Measurements from ENCODE around the gene GPR89B.
A peak's percentile ranks its signal among the peaks of the same experiment; 100 is the strongest.
"Not testable (repeated sequence)": the region's sequence is repeated elsewhere in the genome, so short reads cannot be mapped to it uniquely, and the experiment has no call there.

Gene GPR89B

DNA sequence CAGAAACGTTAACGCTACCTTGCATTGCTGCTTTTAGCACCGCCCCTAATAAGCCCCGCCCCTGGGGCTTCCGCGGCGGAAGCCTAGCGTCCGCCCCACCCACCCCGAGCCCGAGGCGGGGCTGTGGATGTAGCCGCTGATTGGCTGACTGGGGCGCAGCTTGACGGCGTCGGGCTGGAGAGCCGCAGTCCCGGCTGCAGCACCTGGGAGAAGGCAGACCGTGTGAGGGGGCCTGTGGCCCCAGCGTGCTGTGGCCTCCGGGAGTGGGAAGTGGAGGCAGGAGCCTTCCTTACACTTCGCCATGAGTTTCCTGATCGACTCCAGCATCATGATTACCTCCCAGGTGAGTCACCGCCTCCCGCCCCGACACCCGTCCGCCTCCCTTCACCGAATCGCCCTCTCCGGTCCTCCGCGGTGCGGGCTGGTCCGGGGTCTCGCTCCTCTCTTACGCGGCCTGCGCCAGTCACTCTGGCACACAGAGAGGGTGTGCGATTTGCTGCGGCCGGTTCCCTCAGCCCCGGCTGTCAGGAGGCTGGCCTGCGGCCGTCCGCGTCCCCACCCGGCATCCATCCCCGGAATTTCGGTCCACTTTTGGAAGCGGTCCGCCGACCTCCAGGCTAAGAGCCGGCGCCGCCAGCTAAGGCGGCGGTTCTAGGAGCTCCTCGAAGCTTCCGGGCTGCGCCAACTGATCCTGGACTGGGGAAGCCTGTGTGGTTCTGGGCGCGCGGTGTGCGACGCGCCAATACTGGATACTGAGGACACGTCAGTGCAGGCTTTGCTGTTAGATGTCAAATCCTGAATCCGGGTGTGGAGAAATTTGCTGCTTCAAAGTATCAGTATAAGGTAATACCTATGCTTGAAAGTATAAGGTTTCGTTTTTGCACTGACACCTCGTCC lies at the start of gene GPR89B:
Gene GPR89B (plus strand): TSS at position 185 of the 897 bp plus-strand sequence. CDS start 117 bp downstream, at position 302.
- DNase-seq (ENCODE audit: low spot score): peak; percentile 92

DNA sequence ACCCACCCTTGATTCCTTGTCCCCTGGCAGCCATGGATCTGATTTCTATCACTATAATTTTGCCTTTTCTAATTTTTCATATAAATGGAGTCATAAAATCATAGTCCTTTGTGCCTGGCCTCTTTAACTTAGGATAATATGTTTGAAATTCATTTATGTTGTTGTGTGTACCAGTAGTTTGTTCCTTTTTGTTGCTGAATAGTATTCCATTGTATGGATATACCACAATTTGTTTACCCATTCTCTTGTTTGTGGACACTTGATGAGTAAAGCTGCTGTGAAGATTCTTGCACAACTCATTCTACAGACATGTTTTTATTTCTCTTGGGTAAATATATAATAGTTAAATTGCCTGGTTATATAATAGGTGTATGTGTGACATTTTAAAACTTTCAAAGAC lies 48.3 kb upstream of the GPR89B start:
- DNase-seq (ENCODE audit: low spot score): no peak

DNA sequence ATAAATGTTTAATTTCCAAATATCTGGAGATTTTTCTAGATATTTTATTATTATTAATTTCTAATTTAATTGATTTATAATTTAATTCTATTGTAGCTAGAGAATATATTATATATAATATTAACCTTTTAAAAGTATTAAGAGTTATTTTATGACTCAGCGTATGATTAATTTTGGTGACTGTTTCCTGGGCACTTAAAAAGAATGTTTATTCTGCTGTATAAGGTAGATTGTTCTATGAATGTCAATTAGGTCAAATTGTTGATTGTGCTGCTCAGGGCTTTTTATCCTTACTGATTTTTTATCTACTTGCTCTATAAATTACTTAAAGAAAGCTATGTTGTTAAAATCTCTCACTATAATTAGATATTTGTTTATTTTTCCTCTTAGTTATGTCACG lies 45.7 kb upstream of the GPR89B start:
- no peak for DNase-seq (ENCODE audit: low spot score)

DNA sequence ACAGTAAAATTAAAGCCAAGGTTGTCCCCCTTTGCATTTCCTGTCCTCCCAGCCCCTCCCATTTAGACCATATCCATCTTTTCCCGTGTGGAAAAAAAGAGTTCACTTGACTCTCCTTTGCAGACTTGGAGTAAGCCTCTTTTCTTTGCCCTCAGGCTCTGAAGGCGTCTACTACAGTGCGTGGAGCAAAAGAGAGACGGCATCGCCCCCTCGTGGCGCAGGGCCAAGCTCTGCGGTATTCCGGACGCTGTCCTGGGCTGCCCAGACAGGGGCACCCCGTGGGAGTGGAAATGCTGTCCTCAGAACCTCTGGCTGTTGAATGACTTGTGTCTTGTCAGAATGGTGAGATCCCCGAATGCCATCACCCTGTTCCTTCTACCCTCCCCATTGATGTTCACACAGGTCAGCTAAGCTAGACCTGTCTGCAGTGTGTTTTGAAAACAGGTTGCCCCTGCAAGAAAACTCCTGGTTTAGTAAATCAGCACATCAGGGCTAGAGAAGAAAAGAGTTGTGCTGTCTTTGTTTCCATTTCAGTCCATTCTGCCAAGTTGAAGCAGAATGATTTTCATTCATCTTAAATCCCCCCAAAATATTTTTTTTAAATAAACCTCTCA lies 37.9 kb upstream of the GPR89B start:
- peak; percentile 42 for DNase-seq (ENCODE audit: low spot score)

DNA sequence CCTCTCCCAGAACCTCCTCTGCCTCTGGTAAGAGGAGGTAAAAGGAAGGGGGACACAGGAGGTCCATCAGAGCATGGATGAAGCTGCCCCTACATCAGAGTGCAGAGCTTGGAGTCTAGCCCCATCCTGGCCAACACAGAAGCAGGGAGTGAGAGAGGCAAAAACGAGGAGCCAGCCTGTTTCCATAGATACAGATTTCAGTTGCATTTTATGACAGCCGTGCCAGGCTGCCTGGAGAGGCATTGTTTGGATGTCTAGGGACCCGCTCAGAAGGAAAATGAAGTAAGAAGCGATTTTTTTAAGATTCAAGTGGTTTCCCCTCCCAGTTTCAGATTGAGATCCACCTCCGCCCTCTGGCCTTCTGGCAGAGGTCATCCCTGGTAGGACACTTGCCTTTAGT lies 37.1 kb upstream of the GPR89B start:
- no peak for DNase-seq (ENCODE audit: low spot score)

DNA sequence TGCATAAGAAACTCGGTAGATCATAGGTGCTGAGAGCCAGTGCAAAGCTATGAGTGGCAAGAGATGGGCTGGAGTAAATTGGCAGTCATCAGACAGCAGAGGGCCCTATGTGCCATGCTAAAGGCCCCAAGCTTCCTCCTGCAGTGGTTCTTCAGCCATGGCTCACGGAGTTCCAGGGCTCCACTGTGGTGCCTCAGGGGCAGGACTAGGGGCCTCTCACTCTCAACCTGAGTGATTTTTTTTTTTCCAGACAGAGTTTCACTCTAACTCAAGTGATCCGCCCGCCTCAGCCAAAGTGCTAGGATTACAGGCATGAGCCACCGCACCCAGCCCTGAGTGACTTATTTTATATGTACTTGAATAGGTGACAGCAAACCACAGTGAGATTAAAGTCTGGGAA lies 36.0 kb upstream of the GPR89B start:
- no peak for DNase-seq (ENCODE audit: low spot score)

DNA sequence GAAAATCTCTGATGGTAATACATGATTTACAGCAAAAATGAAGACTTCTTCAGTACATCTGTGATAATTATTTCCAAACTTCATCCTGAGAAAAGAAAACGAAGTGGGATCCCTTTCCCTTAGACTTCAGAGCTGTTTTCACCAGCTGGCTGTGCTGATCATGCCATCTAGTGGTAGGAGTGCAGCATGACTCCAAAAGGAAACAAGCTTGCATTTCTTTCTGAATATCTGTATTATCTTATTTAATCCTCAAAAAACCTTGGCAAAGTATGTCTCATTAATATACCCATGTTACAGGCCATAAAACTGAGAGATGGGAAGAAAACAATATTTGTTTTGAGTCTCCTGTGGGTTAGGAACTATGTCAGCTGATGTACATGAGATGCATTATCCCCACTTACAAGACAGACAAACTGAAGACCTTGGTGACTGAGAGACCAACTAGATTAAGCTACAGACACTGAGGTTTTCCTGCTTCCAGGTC lies 35.4 kb upstream of the GPR89B start:
- DNase-seq (ENCODE audit: low spot score): peak; percentile 82

DNA sequence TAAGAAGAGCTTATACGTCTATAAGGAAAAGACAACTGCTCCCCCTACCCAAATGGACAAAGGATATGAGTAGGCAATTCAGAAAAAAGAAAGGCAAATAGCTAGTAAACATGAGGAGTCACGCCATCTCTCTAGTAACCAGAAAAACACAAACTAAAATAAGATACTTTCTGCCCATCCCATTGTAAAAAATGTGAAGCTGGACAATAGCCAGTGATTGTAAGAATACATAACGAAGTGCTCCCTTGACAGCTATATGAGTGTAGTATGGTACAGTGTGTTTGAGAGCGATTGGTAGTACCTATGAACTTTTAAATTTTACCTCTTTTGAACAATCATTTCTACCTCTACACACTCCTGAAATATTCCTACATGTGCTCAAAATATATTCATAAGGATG lies 33.1 kb upstream of the GPR89B start:
- DNase-seq (ENCODE audit: low spot score): no peak

DNA sequence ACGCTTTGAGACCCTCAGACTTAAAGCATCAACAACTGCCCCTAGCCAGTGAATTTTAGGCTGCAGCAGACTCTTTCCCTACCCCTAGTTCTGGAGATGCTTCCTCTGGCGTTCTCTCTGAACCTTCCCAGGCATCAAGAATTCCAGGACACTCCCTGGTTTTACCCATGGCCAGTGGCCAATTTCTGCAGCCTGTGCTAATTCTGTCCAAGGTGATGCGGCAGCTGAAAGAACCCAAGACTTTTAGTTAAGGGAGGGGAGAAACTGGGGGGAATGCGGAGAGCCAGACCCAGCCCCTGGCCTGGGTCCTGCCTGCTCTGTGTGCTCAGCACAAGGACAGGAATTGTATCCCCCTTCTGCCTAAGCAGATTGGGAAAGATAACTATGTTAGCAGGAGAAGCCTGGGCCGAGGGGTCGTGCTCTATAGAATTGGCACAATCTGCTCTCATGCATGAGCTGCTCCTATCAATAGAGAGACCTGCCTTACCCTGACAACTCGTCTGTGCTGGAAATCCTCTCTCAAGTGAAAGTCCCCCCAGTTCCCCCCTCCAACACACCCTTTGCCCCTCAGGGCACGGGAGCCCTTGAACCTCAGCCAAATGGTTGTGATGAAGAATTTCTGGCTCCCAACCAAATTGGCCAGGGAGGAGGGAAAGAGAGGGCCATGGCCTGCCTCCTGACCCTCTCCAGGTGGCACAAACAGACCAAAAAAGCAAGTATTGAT lies 31.0 kb upstream of the GPR89B start:
- no peak for DNase-seq (ENCODE audit: low spot score)

DNA sequence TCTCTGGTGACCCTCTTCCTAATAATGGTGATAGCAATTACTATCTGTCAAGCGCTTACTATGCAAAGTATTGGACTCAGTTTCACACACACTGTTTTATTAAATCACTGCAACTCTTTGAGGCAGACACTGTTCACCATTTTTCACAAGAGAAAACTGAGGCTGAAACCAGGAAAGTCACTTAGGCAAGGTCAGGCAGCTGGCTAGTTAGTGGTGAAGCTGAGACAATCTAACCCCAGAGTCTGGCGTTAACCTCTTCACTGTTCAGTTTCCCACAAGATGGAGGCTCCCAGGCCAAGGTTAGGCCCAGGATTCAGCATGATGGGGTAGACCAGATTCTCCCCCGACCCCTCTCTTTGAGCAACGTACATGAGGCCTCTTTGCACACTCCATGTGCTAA lies 30.4 kb upstream of the GPR89B start:
- no peak for DNase-seq (ENCODE audit: low spot score)

DNA sequence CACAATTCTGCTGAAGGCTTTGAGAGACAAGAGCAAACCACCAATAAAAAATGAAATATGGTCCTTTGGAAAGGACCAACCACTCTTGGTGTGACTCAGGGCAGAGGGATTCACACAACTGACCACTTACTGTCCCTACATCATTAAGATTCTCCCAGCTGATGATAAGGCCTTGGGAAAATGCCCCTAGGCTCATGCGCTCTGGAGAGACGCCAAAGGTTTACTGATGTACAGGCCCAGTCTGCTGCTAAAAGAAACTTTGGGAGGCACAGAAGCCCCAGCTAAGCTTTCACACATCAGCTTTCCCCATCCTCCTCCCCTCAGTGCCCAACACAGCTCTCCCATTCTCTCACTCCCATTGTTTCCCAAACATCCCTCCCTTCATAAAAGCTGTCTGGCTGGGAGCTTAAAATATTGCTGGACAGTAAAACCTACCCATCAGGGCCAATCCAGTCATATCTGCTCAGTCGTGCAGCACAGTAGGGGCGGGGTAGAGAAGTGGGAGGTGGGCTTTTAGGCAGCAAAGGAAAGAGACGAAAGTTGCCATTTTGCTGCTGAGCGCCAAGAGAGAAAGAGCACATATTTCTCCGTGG lies 25.9 kb upstream of the GPR89B start, which contains the start of gene GJA8:
Gene GJA8 (plus strand): TSS at position 543 of the 593 bp plus-strand sequence. CDS start 5,161 bp downstream, outside the sequence.
- DNase-seq (ENCODE audit: low spot score): no peak

DNA sequence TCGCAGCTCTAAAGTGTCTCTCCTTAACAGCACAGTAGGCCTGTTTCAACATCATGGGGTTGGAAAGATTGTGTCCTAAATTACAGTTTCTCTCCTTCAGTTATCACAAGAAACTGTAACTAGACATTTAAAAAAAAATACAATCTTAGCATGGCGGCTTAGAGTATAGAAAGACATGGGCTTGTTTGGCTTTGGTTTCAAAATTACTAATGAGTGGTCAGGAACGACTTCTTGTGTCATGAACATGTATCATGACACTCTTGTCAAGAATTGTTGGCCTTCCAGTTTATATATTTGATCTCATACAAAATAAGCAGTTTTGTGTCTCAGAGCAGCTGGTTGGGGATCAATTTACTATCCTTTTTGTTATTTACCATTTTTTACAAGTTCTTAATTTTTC lies 23.5 kb upstream of the GPR89B start:
- DNase-seq (ENCODE audit: low spot score): no peak

DNA sequence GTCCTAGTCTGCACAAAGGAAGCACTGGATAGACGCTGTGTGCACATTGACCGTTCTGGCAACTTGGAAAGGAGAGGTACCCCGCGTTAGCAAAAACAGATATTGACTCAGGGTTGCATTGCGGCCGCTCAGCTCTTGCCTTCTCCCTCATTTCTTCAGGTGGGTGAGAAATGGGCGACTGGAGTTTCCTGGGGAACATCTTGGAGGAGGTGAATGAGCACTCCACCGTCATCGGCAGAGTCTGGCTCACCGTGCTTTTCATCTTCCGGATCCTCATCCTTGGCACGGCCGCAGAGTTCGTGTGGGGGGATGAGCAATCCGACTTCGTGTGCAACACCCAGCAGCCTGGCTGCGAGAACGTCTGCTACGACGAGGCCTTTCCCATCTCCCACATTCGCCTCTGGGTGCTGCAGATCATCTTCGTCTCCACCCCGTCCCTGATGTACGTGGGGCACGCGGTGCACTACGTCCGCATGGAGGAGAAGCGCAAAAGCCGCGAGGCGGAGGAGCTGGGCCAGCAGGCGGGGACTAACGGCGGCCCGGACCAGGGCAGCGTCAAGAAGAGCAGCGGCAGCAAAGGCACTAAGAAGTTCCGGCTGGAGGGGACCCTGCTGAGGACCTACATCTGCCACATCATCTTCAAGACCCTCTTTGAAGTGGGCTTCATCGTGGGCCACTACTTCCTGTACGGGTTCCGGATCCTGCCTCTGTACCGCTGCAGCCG lies 20.3 kb upstream of the GPR89B start:
- no peak for DNase-seq (ENCODE audit: low spot score)

DNA sequence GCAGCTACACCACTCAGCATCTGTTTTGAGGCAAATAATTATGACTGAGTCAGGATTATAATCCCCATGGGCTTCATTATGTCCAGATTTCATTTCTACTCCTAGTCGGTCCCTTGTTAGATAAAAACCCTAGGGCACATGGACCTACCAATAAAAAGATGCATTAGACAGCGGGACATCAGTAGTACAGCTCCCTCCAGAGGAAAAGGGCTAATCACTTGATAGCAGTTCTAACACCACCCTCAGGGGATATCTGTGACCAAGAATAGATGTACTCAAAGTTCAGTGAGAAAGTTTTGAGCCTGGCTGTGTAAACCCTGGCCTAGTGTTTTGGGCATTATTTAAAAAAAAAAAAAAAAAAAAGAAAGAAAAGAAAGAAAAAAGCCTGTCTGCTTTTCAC lies 15.7 kb upstream of the GPR89B start:
- no peak for DNase-seq (ENCODE audit: low spot score)

DNA sequence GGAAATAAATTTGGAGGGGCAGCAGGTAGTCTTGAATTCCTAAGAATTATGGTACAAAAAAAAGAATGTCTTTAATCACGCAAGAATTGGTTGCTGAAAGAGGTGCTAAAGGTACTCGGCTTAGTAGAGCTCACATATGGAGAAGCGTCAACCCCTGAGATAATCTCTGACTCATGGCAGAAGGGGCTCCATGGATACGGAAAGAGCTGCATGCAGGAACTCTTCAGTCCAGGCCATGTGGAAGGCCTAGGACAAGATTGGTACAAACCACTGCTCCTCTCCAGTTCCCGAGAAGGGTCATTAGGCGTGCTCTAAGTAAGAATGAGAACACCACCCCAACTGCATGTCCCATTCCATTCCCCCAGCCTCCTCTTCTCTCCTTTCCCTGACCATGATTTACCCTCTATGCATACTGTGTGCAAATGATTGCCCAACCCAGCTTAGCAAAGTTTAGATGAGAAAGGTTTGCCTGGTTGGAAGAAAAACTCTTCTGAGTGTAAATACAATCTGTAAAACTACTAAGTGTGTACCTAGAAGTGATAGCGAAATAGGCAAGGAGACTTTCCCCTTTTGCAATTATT lies 14.8 kb upstream of the GPR89B start:
- DNase-seq (ENCODE audit: low spot score): no peak

DNA sequence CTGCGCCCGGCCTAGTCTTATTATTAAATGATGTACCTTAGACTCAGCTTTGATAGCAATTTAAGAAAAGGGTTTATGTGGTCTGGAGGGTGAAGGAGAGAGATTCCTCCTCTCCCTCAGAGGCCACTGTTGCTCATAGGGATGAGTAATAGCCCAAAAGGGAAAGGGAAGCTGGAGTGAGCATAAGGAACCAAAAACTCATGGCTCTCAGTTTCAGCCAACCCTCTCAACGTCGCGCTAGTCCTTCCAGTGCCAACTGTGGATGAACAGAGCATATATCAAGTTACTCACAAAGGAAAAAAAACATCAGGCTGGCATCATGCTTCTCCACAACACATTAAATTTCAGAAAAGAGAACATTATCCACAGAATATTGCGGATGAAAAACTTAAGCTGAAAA lies 8.3 kb upstream of the GPR89B start:
- no peak for DNase-seq (ENCODE audit: low spot score)

DNA sequence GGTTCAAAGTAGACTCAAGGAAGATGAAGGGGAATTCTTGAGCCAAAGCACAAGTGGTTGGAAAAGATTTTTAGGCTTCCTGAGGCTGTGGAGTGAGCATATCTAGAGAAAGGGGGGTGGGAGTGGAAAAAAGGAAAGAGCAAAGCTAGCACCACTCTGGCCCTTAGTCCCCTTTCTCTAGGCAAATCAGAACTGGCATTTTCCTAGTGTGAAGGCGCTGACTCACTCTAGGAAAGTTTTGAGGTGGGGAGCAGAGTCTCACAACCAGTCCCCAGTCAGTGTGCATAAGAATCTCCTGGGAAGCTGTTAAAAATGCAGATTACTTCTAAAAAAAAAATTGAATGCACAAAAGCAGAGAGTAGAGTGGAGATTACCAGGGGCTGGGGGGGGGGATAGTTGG lies 3.4 kb upstream of the GPR89B start:
- DNase-seq (ENCODE audit: low spot score): no peak

DNA sequence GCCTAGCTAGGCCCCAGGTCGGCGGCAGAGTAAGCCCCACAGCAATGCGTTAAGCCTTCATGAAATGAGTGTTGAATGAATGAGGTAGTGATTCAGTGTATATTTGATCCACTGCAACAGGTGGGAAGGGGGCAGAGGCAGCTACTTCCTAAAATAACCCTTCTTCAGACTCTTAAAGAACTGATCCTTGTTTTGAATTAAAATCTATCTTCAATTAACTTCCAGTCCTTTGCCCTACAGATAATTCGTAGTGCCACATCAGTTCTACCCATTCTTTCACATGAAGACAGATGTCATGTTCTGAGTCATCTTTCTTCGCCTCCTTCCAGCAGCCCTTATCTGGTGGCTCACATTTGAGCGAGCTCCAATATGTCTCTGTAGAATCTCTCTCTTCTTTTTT lies 1.0 kb upstream of the GPR89B start:
- DNase-seq (ENCODE audit: low spot score): not testable (repeated sequence)

DNA sequence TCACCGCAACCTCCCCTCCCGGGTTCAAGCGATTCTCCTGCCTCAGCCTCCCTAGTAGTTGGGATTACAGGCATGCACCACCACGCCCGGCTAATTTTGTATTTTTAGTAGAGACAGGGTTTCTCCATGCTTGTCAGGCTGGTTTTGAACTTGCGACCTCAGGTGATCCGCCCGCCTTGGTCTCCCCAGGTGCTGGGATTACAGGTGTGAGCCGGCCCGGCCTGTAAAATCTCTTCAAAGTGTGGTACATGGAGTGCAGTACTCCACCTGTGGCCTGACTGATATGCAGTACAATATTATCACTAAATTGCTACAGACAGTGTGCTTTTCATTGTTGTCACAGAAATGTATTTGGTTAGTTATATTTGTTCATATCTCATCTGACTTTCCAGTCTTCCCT lies 531 bp upstream of the GPR89B start:
- not testable (repeated sequence) for DNase-seq (ENCODE audit: low spot score)

DNA sequence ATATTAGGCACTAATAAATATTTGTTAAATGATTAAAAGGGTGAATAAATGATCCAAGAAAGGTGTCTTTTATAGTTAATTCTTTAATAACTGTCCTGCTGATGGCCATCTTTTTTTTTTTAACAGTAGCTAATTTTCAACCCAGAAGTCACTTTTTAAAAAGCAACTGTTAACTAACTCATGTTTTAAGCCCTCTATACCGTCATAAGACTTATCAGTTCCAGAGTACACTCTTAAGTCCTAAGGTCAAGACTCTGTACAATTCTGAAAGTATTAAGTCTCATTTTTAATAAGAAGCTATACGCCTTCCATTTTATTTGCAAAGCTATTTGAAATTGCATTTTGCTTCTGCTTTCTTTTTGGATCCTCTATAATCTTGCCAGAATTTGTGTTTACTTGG lies 2.9 kb downstream of the GPR89B start:
- not testable (repeated sequence) for DNase-seq (ENCODE audit: low spot score)

DNA sequence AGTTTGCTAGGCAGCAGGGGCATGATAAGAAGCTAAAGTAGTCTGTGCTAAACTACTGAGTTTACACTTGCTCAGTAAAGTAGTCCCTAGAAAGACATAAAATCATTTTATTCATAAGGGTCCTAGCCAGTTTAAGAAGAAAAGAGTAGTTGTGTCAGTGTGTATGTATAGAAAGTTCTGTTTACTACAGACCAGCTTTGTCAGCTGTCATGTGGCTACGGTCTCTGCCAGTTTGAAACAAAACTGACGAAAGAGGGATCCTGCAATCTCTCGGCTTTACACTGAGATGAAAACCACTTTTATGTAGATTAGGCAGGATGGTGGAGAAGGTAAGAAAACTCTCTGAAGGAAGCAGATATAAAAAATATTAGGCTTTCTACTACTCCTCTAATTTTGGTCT lies 7.1 kb downstream of the GPR89B start:
- DNase-seq (ENCODE audit: low spot score): not testable (repeated sequence)
